HT1080 (cell line): ENCODE data around the gene NINJ1. TPM values are rescaled to one million over a fixed set of nuclear protein-coding genes. Genes with fewer than 3 reads are reported as not detected.
"Not testable (repeated sequence)": the region's sequence is repeated elsewhere in the genome, so short reads cannot be mapped to it uniquely, and the experiment has no call there.

ENCODE experiments used
- DNase-seq: peaks from one replicate; pipeline ENCODE4 v3.0.0-alpha.2; 2015; ENCODE audit warnings: low read depth
- total RNA-seq: library from RNA; depleted of rRNA; stranded (reverse); fragments of >200 nt; shearing (Covaris generic); gene quantifications from 2 replicates; pipeline ENCODE4 v1.2.3, GENCODE V29; 2014

The NINJ1 gene
- total RNA-seq, 1 experiment from 2014 or later: 31.5 TPM

GRCh38 chr9:93159601-93160471, 25.8 kb upstream of the NINJ1 start:
- DNase-seq: peak; percentile 79

DNA sequence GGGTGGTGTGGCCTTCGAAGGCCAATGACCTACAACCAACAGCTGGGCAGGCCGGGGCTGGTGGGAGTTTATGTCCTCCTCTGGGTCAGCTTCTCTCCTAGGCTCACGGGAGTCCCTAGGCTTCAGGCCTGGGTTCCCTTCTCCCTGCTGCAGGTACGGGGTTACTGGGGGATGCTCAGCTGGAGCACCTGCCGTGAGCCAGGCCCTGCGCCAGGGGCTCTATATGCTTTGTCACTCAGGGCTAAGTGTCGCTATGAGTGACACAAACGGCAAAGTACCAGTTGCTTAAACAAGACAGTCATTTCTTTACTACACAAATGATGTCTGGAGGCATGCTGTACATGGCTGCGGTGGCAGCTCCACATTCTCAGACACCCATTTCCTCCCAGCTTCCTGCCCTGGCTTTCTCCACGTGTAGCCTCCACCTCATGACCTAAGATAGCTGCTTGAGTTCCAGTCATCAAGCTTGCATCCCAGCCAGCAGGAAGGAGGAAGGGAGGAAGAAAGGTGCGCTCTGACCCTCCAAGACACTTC, 22.5 kb upstream of the NINJ1 start:
- no peak for DNase-seq

DNA sequence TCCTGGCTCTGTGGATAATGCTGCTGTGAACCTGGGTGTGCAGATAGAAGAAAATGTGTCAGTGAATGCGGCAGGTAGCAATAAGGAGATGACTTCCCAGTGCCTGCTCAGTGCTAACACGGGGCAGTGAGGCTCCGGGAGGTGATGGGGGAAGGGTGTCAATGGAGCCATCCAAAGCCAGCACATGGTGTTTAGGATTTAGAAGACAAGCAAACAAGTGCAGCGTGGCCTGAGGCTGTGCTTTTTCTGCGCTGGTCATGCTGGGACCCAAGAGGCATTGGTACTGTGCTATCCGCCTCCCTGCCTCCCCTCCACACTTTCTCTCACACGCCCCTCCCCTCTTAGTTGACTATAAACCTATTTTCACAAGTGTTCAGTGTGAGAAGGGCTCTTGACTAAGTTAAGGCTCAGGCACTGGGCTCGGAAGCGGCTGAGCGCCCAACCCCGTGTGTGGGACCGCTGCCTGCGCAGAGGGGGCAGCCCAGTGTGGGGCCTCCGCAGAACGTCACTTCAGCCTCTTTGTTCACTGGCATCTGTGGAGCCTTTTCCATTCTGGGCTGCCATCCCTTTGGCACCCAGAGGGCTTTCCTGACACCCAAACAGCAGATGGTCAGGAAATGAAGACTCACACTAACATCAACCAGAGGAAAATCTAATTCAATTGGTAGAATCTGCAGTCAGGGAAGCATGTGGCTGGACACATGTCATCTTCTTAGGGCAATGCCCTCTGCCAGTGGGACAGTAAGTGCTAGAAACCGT, 21.8 kb upstream of the NINJ1 start:
- DNase-seq: no peak

DNA sequence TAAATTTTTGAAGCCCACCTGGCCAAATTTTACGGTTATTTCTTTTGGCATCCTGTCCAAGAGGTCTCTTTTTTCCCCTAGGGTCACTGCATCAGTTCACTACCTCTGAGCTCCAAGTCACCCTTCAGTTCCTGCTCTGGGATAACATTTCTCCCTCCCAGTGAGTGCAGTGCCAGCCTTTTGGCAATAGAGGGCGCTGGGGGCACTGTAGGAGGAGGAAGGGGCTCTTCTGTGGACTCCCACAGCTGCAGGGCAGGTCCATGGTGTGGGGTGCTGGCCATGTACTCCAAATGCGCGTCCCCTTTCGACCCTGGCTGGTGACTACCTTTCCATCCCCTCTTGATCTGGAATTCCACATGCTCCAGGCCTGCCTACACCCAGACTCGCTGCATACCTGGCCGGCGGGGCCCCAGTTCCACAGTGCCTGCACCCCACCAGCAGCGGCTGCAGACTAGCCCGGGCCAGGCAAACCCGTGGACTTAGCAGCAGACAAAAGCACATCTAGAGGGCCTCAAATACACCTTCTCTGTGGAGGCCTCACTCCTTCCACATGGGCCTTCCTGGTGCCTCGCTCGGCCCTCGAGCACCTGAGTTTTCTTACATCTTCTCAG, 20.3 kb upstream of the NINJ1 start:
- no peak for DNase-seq

- DNase-seq: no peak
These were observed 17.2 kb upstream of the NINJ1 start for GRCh38 chr9:93151097-93151784.

DNA sequence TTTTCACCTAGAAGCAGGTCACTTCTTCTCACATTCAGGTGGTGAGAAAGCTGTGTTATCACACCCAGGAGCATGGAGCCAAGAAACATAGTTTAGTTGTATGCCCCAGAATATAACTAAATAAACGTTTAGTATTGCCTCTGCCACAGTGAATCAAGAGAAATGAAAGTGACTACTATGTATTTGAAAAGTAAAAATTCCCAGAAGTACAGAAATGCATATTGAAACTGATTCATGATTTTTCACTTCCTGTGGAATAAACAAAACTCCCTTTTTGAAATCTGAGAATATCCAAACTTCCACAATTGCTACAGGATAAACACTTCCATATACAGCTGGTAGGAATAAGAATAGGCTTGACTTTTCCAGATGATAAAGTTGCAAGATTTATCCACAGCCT, 15.3 kb upstream of the NINJ1 start:
- DNase-seq: no peak

DNA sequence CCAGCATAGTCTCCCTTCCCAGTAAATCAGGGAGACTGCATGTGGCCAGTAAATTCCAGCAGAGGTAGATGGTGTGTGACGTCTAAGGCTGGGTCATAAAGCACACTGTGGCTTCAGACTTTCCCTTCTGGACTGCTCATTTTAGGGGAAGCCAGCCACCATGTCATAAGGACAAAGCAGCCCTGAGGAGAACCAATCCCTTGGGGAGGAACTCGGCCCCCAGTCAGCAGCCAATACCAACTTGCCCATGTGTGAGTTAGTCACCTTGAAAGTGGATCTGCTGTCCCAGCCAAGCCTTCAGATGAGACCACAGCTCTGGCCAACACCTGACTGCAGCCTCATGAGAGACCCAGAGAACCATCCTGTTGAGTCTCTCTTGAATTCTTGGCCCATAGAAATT, 14.7 kb upstream of the NINJ1 start:
- no peak for DNase-seq

- no peak for DNase-seq
These were observed 13.6 kb upstream of the NINJ1 start for GRCh38 chr9:93147632-93148031.

DNA sequence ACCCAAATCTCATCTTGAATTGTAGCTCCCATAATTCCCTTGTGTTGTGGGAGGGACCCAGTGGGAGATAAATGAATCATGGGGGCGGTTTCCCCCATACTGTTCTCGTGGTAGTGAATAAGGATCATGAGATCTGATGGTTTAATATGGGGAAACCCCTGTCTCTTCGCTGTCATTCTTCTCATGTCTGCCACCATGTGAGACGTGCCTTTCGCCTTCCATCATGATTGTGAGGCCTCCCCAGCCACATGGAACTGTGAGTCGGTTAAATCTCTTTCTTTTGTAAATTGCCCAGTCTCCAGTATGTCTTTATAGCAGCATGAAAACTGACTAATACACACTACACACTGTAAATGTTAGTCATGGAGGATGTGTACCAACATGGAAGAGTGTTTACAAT, 12.6 kb upstream of the NINJ1 start:
- DNase-seq: not testable (repeated sequence)

DNA sequence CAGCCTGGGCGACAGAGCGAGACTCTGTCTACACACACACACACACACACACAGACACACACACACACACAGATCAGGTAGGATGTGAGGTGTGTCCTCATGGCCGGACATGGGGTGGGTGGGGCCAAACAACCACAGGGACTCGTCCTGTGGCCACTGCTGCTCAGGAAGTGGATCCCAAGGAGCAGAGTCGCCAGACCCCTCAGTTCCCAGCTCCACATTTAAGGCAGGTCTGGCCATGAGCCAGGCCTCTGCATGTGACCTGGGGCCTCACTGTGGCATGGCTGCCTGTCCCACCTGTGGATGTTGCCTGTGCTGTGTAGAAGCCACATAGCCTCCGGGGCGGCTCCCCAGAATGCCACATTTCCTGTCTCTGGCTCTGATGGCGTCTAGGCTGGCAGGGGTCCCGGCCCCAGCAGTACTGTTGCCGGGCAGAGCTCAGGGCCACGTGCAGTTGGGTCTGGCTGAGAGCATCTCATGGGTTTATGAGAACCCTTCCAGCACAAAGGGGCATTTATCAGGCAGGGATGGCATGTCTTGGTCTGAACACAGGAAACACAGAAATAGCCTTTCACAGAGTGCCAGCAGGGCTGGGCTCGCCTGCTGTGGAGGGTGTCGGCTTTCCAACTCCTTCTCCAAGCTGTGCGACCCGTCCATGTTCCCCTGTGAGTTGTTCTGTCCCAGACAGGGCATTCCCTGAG, 9.9 kb upstream of the NINJ1 start:
- peak; percentile 69 for DNase-seq

DNA sequence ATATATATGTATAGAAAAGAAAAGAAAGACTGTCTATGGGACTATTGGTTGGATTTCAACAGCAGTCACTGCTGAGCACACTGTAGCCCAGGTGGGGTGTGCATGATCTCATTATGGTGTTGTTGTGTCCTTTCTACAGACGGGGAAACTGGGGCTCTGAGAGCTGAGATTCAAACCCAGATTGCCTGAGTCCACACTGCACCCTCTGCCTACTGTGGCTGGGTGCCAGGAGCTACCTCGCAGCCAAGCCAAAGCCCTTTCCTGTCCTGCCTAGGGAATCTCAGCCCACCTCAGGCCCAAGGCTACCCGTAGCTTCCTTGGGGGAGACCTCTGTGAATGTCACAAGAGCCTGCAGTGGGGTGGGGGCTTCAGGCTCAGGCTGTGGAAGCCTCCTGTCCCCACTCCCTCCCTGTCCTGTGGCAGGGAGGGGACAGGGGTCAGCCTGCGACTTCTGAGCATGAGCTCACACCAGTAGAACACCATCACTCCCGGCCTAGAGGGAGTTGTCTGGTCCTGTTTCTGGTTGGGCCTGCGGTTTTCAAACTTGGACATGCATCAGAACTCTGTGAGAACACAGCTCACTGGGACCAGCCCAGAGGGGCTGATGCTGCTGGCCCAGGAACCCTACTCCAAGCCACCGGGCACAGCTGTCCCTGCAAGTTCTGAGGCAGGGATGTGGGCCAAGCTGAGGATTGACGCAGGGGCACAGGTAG, 7.9 kb upstream of the NINJ1 start:
- no peak for DNase-seq

- no peak for DNase-seq
These were observed 5.5 kb upstream of the NINJ1 start for GRCh38 chr9:93139365-93140182.

GRCh38 chr9:93138171-93138764, 4.2 kb upstream of the NINJ1 start:
- DNase-seq: no peak

- DNase-seq: no peak
These were observed 3.3 kb upstream of the NINJ1 start for GRCh38 chr9:93137362-93137761.

DNA sequence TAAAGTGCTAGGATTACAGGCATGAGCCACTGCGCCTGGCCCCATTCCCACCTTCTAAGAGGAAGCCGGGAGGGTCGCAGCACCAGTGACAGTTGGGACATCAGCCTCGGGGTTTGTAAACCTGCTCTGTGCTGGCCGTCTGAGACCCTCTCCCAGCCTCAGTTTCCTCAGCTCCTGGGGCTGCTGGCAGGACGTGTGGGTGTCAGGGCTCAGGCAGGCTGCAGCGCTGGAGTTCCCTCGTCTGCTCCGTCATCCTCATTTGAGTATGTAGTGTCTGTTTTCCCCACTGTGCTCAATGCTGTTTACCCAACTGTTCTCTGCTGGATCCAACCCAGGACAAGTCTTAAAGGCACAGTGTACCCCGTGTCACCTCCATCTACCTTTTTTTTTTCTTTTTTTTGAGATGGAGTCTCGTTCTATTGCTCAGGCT, 2.0 kb upstream of the NINJ1 start:
- no peak for DNase-seq

- DNase-seq: no peak
These were observed 841 bp upstream of the NINJ1 start for GRCh38 chr9:93134740-93135444.

DNA sequence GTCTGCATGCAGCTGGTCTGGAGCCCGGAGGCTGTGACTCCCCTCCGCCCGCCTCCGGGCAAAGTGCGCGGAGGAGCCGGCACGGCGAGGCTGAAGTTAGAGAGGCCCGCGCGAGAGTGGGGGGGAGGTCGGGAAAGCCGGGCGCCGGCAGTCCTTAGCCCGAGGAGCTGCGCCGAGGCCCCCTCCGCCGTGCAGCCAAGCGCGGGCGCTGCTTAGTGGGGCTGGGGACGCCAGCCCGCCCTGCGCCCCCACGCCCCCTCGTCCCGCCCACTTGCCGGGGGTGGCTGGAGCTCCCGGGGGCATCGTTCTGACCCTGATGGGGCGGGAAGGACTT, 403 bp downstream of the NINJ1 start:
- peak; percentile 41 for DNase-seq
